CD4-positive, alpha-beta memory T cell (primary cell): ENCODE measurements around the gene RWDD4. TPM values are rescaled to one million over a fixed set of nuclear protein-coding genes. Genes with fewer than 3 reads are reported as not detected.
A peak's percentile ranks its signal among the peaks of the same experiment; 100 is the strongest.

Source experiments
- CTCF ChIA-PET: fragments of 350-600 bp; sonication (Branson Sonifier 250); formaldehyde crosslinking; loops from one replicate; lab custom pipeline; 2021; ENCODE audit warnings: inconsistent platforms; ENCODE audit not compliant: partially characterized antibody; lab: Charles Lee
- POLR2A ChIA-PET: fragments of 350-600 bp; sonication (Branson Sonifier 250); formaldehyde crosslinking; loops from one replicate; lab custom pipeline; 2021; ENCODE audit not compliant: partially characterized antibody; lab: Charles Lee
- DNase-seq, 5 donors: peaks; one replicate each; pipeline versions ENCODE4 v3.0.0 to v3.0.0-alpha.2; 2020 to 2022; ENCODE audit warnings: mixed read lengths in 1 of 5
- H3K27ac ChIP-seq: one replicate; pipeline ENCODE4 v1.7.0; 2013; ENCODE audit warnings: low read depth, low read length
- H3K27me3 ChIP-seq: 2 replicates; pipeline ENCODE4 v1.7.0; 2013; ENCODE audit warnings: mild to moderate bottlenecking, low read length, moderate library complexity; ENCODE audit not compliant: insufficient read depth
- H3K36me3 ChIP-seq: 2 replicates; pipeline ENCODE4 v1.7.0; 2013; ENCODE audit warnings: mild to moderate bottlenecking, low read length, moderate library complexity; ENCODE audit not compliant: insufficient read depth
- H3K4me1 ChIP-seq: 2 replicates; pipeline ENCODE4 v1.7.0; 2013; ENCODE audit warnings: mild to moderate bottlenecking, low read length, moderate library complexity; ENCODE audit not compliant: insufficient read depth
- H3K4me3 ChIP-seq, 2 donors: one replicate each; pipeline ENCODE4 v1.7.0; 2013; ENCODE audit warnings: low read length in 2 of 2, mild to moderate bottlenecking in 1 of 2
- H3K9me3 ChIP-seq, 2 donors: one replicate each; pipeline ENCODE4 v1.7.0; 2013; ENCODE audit warnings: low read length in 2 of 2, control low read depth in 1 of 2; ENCODE audit not compliant: control insufficient read depth in 1 of 2
- H3K27ac Mint-ChIP-seq, 7 donors: one replicate each; pipeline ENCODE4 v1.8.0; 2020 to 2021; ENCODE audit warnings: mixed read lengths in 7 of 7, mild to moderate bottlenecking in 6 of 7, inconsistent platforms in 3 of 7, moderate library complexity in 3 of 7
- H3K27me3 Mint-ChIP-seq, 2 donors: one replicate each; pipeline ENCODE4 v1.8.0; 2020 to 2021; ENCODE audit warnings: mixed read lengths in 2 of 2
- H3K36me3 Mint-ChIP-seq, 2 donors: one replicate each; pipeline ENCODE4 v1.8.0; 2020 to 2021; ENCODE audit warnings: mixed read lengths in 2 of 2, inconsistent platforms in 1 of 2, mild to moderate bottlenecking in 1 of 2
- H3K4me1 Mint-ChIP-seq, 4 donors: one replicate each; pipeline ENCODE4 v1.8.0; 2020 to 2021; ENCODE audit warnings: mixed read lengths in 4 of 4, mild to moderate bottlenecking in 1 of 4
- H3K4me3 Mint-ChIP-seq, 8 donors: one replicate each; pipeline ENCODE4 v1.8.0; 2020 to 2021; ENCODE audit warnings: mixed read lengths in 8 of 8, mild to moderate bottlenecking in 7 of 8, moderate library complexity in 6 of 8, inconsistent platforms in 3 of 8
- H3K9me3 Mint-ChIP-seq, 8 donors: one replicate each; pipeline ENCODE4 v1.8.0; 2020 to 2021; ENCODE audit warnings: mixed read lengths in 8 of 8, mild to moderate bottlenecking in 5 of 8, inconsistent platforms in 3 of 8, moderate library complexity in 1 of 8
- intact Hi-C: fragments of 100-400 bp; cut with micrococcal nuclease; formaldehyde crosslinking; loops from one replicate; pipeline ENCODE4 v1.15.1; 2023
- polyA plus RNA-seq, 2 donors: library from polyadenylated mRNA; unstranded; fragments of 300-500 nt; fragmentation: Illumina TruSeq; gene quantifications; one replicate each; pipeline ENCODE4 v1.2.3, GENCODE V29; 2021
- total RNA-seq, 2 experiments: library from RNA; stranded (reverse); gene quantifications; one replicate each; pipeline ENCODE4 v1.2.3, GENCODE V29; 2021

Gene RWDD4
- 10 to 100 TPM; 12.0 to 13.8 TPM for total RNA-seq
- 10 to 100 TPM; 18.0 to 19.8 TPM for polyA plus RNA-seq

- Histone ChIP-seq H3K36me3 (no peaks in the 10 kb centered on the region), H3K27ac (peak within 1 kb of the TSS; percentile 93), H3K4me3 (peak within 1 kb of the TSS; percentile 89 to 91), H3K9me3 (no peaks in the 10 kb centered on the region), H3K27me3 (no peaks in the 10 kb centered on the region), H3K4me1 (peaks cover 37% of the 10 kb centered on the region)
- ChIA-PET POLR2A (interaction anchor here (1.3 to 2.5 kb wide), 4 partner anchors 14 to 216 kb away, joined by 3 to 20 read pairs (median 6); partner anchors contain the start of genes CDKN2AIP and ING2), CTCF (no interaction called here)
- Mint-ChIP-seq H3K36me3 (peaks cover 0 to 22% of the 10 kb centered on the region in 2 donors), H3K27me3 (no peaks in the 10 kb centered on the region), H3K4me1 (peaks cover 25 to 54% (median 41%) of the 10 kb centered on the region in 4 donors), H3K9me3 (no peaks in the 10 kb centered on the region), H3K27ac (peak within 1 kb of the TSS; percentile 75 to 99 (median 97)), H3K4me3 (peak within 1 kb of the TSS; percentile 91 to 98 (median 94))
- intact Hi-C loops = loop anchor here (1.0 to 10.0 kb wide), 6 partner anchors 63 to 1738 kb away; partner anchors contain the start of genes ANKRD37, CDKN2AIP, DCTD and LRP2BP
- peak; percentile 95 to 98 (median 96) for DNase-seq
Measured at GRCh38 chr4:183659029-183659871, at the start of gene RWDD4, which contains the start of gene TRAPPC11. Gene RWDD4, minus strand, starts transcription at chr4:183659185. Its CDS starts 233 bp downstream, at chr4:183658952. Gene TRAPPC11, plus strand, starts transcription at chr4:183659293. Its CDS starts 4,575 bp downstream, at chr4:183663868.

DNA sequence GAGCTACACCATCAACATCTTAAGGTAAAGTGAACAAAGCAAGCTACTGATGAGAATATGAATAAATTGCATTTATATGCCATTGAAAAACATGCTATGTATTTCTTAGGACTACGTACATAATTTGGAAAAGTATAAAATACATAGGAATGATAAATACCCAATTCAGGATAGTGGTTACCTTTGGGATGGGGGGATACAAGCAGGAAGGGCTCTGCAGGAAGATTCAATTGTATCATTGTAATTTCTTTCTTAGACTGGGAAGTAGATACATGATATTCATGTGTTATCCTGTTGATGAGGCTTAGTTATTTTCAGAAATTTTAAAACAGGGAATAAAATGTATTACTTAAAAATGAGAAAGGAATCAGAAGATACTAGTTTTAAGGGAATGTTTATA, 43.5 kb upstream of the RWDD4 start:
- Mint-ChIP-seq H3K4me1 (peaks cover 0 to 5% (median 1%) of the 10 kb centered on the region in 4 donors), H3K4me3 (no peak overlapping the region), H3K9me3 (no peaks in the 10 kb centered on the region), H3K27me3 (no peaks in the 10 kb centered on the region), H3K27ac (no peak overlapping the region), H3K36me3 (peaks cover 62 to 74% of the 10 kb centered on the region in 2 donors)
- peaks cover 48% of the 10 kb centered on the region for H3K36me3 ChIP-seq
- H3K27ac ChIP-seq = no peak overlapping the region
- no peaks in the 10 kb centered on the region for H3K27me3 ChIP-seq
- DNase-seq = no peak
- CTCF ChIA-PET = interaction anchor here (0.7 kb wide), 1 partner anchor 17 kb away, joined by 4 read pairs; no protein-coding TSS in a partner anchor
- intact Hi-C loops = no loop called here
- H3K9me3 ChIP-seq = no peaks in the 10 kb centered on the region
- POLR2A ChIA-PET = no interaction called here
- no peak overlapping the region for H3K4me3 ChIP-seq
- H3K4me1 ChIP-seq = no peaks in the 10 kb centered on the region

- Histone ChIP-seq H3K27me3 (no peaks in the 10 kb centered on the region), H3K4me1 (no peaks in the 10 kb centered on the region), H3K4me3 (no peak overlapping the region), H3K27ac (no peak overlapping the region), H3K36me3 (peaks cover 65% of the 10 kb centered on the region), H3K9me3 (no peaks in the 10 kb centered on the region)
- CTCF ChIA-PET = no interaction called here
- no peak for DNase-seq
- Mint-ChIP-seq H3K9me3 (no peaks in the 10 kb centered on the region), H3K4me1 (peaks cover 0 to 3% (median 1%) of the 10 kb centered on the region in 4 donors), H3K27me3 (no peaks in the 10 kb centered on the region), H3K27ac (no peak overlapping the region), H3K36me3 (peaks cover 62 to 81% of the 10 kb centered on the region in 2 donors), H3K4me3 (no peak overlapping the region)
- POLR2A ChIA-PET = no interaction called here
- intact Hi-C loops = no loop called here
Measured at GRCh38 chr4:183700407-183700806, 41.4 kb upstream of the RWDD4 start.

GRCh38 chr4:183698909-183699308, 39.9 kb upstream of the RWDD4 start:
- H3K27ac Mint-ChIP-seq = no peak overlapping the region
- no peak for DNase-seq
- intact Hi-C loops = no loop called here

GRCh38 chr4:183691897-183692296, 32.9 kb upstream of the RWDD4 start:
- Histone ChIP-seq H3K4me3 (no peak overlapping the region), H3K27ac (no peak overlapping the region), H3K9me3 (no peaks in the 10 kb centered on the region), H3K36me3 (peaks cover 57% of the 10 kb centered on the region), H3K27me3 (no peaks in the 10 kb centered on the region), H3K4me1 (no peaks in the 10 kb centered on the region)
- DNase-seq = no peak
- H3K4me3 Mint-ChIP-seq = no peak overlapping the region
- peaks cover 59 to 66% of the 10 kb centered on the region in 2 donors for H3K36me3 Mint-ChIP-seq
- ChIA-PET CTCF (no interaction called here), POLR2A (no interaction called here)
- no peaks in the 10 kb centered on the region for H3K27me3 Mint-ChIP-seq
- peaks cover 0 to 5% (median under 1%) of the 10 kb centered on the region in 4 donors for H3K4me1 Mint-ChIP-seq
- intact Hi-C loops = no loop called here
- no peak overlapping the region for H3K27ac Mint-ChIP-seq
- H3K9me3 Mint-ChIP-seq = no peaks in the 10 kb centered on the region

More at GRCh38 chr4:183698909-183699308, 39.9 kb upstream of the RWDD4 start:
- Histone ChIP-seq H3K27ac (no peak overlapping the region), H3K4me1 (no peaks in the 10 kb centered on the region), H3K4me3 (no peak overlapping the region), H3K36me3 (peaks cover 73% of the 10 kb centered on the region), H3K27me3 (no peaks in the 10 kb centered on the region), H3K9me3 (no peaks in the 10 kb centered on the region)
- Mint-ChIP-seq H3K36me3 (peaks cover 60 to 79% of the 10 kb centered on the region in 2 donors), H3K4me1 (peaks cover 0 to 3% (median 1%) of the 10 kb centered on the region in 4 donors), H3K27me3 (no peaks in the 10 kb centered on the region), H3K4me3 (no peak overlapping the region), H3K9me3 (no peaks in the 10 kb centered on the region)
- ChIA-PET CTCF (no interaction called here), POLR2A (no interaction called here)

DNA sequence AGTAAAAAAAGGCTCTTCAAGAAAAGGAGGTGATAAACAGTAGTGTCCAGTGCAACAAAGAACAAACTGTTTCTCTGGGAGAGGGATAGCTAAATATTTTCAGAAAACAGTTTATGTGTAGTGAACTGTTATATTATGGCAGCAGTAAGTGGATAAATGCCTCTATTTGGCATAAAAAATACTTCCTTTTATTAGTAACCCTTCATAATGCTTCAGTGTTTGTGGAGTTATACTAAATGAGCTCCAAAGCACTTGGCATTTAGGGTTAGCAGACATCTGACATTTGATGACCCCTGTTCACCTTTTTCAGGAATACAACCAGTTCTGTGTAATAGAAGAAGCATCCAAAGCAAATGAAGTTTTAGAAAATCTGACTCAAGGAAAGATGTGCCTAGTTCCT, 32.0 kb upstream of the RWDD4 start:
- POLR2A ChIA-PET = no interaction called here

DNA sequence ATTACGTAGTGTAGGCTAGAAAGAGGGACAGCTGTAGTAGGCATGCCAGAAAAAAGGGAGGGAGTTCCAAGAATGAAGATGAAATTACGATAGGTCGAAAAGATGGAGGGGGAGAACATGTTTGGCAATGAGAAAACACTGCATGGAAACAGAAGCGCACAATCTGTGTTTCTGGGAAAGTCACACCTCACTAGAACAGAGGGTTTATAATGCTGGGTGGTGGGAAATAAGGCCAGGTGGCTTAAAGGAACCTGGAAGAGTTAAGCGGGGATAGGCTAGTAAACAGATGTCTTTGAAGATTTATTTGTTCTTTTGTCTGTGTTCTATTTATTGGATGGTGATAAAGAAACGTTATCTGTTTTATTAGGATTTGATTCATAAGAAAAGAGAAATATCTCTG, 29.2 kb upstream of the RWDD4 start:
- Mint-ChIP-seq H3K36me3 (peaks cover 53 to 71% of the 10 kb centered on the region in 2 donors), H3K9me3 (no peaks in the 10 kb centered on the region), H3K27me3 (no peaks in the 10 kb centered on the region), H3K4me1 (peaks cover 0 to 5% (median under 1%) of the 10 kb centered on the region in 4 donors), H3K27ac (peak overlapping the region in 1 of 7 donors; percentile 9), H3K4me3 (no peak overlapping the region)
- Histone ChIP-seq H3K4me3 (no peak overlapping the region), H3K4me1 (no peaks in the 10 kb centered on the region), H3K27me3 (no peaks in the 10 kb centered on the region), H3K27ac (no peak overlapping the region), H3K36me3 (peaks cover 54% of the 10 kb centered on the region), H3K9me3 (no peaks in the 10 kb centered on the region)
- POLR2A ChIA-PET = no interaction called here
- CTCF ChIA-PET = no interaction called here
- intact Hi-C loops = no loop called here
- no peak for DNase-seq

More for the DNA sequence above, 32.0 kb upstream of the RWDD4 start:
- DNase-seq = no peak
- peak overlapping the region in 2 of 7 donors; percentile 16 to 36 for H3K27ac Mint-ChIP-seq
- H3K27me3 ChIP-seq = no peaks in the 10 kb centered on the region
- peaks cover 0 to 5% (median under 1%) of the 10 kb centered on the region in 4 donors for H3K4me1 Mint-ChIP-seq
- H3K9me3 ChIP-seq = no peaks in the 10 kb centered on the region
- peaks cover 58 to 65% of the 10 kb centered on the region in 2 donors for H3K36me3 Mint-ChIP-seq
- CTCF ChIA-PET = no interaction called here
- H3K36me3 ChIP-seq = peaks cover 54% of the 10 kb centered on the region
- no peak overlapping the region for H3K4me3 ChIP-seq
- H3K4me1 ChIP-seq = no peaks in the 10 kb centered on the region
- H3K27ac ChIP-seq = no peak overlapping the region
- H3K9me3 Mint-ChIP-seq = no peaks in the 10 kb centered on the region
- intact Hi-C loops = no loop called here
- no peaks in the 10 kb centered on the region for H3K27me3 Mint-ChIP-seq
- H3K4me3 Mint-ChIP-seq = no peak overlapping the region
